Measurements from ENCODE around the gene GBA2.

GBA2 gene

GRCh38 chr9:35700031-35700430, 49.0 kb downstream of the GBA2 start:
- in situ Hi-C loops (cut with MboI; ENCODE audit: low sequenced_read_pairs): no loop called here

- in situ Hi-C loops (cut with MboI; ENCODE audit: low sequenced_read_pairs): no loop called here
Observed at GRCh38 chr9:35698231-35698630, 50.8 kb downstream of the GBA2 start.

GRCh38 chr9:35697486-35697885, 51.5 kb downstream of the GBA2 start:
- in situ Hi-C loops (cut with MboI; ENCODE audit: low sequenced_read_pairs): no loop called here

GRCh38 chr9:35696520-35697215, 52.4 kb downstream of the GBA2 start:
- in situ Hi-C loops (cut with MboI; ENCODE audit: low sequenced_read_pairs): no loop called here

- in situ Hi-C loops (cut with MboI; ENCODE audit: low sequenced_read_pairs): no loop called here
Observed at GRCh38 chr9:35695943-35696401, 53.1 kb downstream of the GBA2 start.

GRCh38 chr9:35691757-35692301, 57.2 kb downstream of the GBA2 start:
- in situ Hi-C loops (cut with MboI; ENCODE audit: low sequenced_read_pairs): no loop called here

- in situ Hi-C loops (cut with MboI; ENCODE audit: low sequenced_read_pairs): no loop called here
Observed at GRCh38 chr9:35691334-35691650, 57.7 kb downstream of the GBA2 start.

GRCh38 chr9:35690614-35691333, 58.3 kb downstream of the GBA2 start:
- in situ Hi-C loops (cut with MboI; ENCODE audit: low sequenced_read_pairs): no loop called here

- in situ Hi-C loops (cut with MboI; ENCODE audit: low sequenced_read_pairs): no loop called here
Observed at GRCh38 chr9:35690294-35690613, 58.8 kb downstream of the GBA2 start.

GRCh38 chr9:35689542-35690293, 59.3 kb downstream of the GBA2 start, which contains the start of gene TPM2:
TSS of gene TPM2 (minus strand) at chr9:35689925. CDS start at chr9:35689817, 108 bp downstream.
- in situ Hi-C loops (cut with MboI; ENCODE audit: low sequenced_read_pairs): no loop called here

- in situ Hi-C loops (cut with MboI; ENCODE audit: low sequenced_read_pairs): no loop called here
Observed at GRCh38 chr9:35688558-35689541, 60.2 kb downstream of the GBA2 start.

GRCh38 chr9:35687972-35688557, 61.0 kb downstream of the GBA2 start:
- in situ Hi-C loops (cut with MboI; ENCODE audit: low sequenced_read_pairs): no loop called here

GRCh38 chr9:35687306-35687705, 61.7 kb downstream of the GBA2 start:
- in situ Hi-C loops (cut with MboI; ENCODE audit: low sequenced_read_pairs): no loop called here

Measured in HL-60/S4 (cell line).